KBM-7 (cell line): ENCODE results near the gene TTBK2.
"Not testable (repeated sequence)": the region's sequence is repeated elsewhere in the genome, so short reads cannot be mapped to it uniquely, and the experiment has no call there.

ENCODE experiments used
- DNase-seq: peaks from one replicate; pipeline ENCODE4 v3.0.0-alpha.2; 2015
- in situ Hi-C: fragments of 300-500 bp; cut with MboI; formaldehyde crosslinking; loops from 2 replicates; pipeline ENCODE4 v1.14.3; 2020; ENCODE audit warnings: low sequenced_read_pairs, low pct_unique_long_range_greater_than_20kb, mixed read lengths

The TTBK2 gene

DNA sequence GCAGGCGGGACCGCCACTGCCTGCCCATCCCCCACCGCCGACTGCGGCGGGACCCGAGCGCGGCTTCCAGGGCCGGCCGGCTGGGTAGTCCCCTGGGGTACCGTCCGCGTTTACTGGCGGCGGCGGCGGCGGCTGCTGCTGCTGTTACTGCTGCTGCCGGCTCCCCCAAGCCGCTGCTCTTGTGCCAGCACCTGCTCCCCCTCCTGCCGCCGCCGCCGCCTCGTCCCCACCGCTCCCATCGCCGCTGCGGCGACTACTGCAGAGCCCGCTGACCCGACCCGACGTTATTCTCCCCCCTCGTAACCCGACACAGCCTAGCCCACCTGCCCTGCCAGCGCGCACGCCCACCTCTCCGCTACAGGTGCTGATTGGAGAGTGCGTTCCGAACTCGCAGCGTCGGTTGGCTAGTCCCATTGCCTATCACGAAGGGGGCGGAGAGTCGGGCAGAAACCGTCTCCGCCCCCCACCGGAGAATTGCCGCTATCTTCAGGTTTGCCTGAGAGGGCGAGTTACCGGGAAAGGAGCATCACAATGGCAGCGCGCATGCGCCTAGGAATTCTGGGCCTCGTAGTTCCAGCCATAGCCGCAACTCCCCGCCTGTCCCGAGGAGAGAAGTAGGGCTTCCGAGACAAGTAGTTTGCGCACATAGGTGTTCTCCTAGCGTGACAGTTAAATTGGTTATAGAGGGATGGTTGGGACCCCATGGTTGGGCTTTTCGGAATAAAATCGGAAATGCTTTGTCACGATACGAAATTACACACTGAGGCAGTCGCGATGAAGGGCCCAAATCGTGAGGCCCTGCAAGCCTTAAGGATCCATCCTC, at the start of gene TTBK2:
Gene TTBK2, minus strand, starts transcription at position 260 of the 823 bp plus-strand sequence. CDS start 42,161 bp downstream, outside the sequence.
- peak; percentile 100 for DNase-seq
- in situ Hi-C loops, result loop anchor here (25.0 kb wide), 1 partner anchor 183 kb away; the partner anchor contains the start of gene CDAN1

DNA sequence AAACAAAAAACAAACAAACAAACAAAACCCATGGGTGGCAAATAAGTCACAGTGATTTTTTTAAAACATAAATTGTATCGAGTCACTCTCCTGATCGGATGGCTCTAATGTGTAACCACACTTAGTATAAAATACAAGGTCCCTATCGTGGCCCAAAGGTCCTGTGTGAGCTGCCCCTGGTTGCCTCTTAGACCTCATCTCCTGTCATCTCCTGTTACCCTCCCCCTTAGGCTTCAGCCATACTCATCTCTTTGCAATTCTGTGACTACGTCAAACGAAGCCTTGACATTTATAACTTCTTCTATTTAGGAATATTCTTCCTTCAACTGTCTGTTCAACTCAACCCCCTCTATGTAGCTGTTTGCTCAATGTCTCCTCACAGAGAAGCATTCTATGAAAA, 43.9 kb upstream of the TTBK2 start:
- in situ Hi-C loops, result no loop called here
- no peak for DNase-seq

DNA sequence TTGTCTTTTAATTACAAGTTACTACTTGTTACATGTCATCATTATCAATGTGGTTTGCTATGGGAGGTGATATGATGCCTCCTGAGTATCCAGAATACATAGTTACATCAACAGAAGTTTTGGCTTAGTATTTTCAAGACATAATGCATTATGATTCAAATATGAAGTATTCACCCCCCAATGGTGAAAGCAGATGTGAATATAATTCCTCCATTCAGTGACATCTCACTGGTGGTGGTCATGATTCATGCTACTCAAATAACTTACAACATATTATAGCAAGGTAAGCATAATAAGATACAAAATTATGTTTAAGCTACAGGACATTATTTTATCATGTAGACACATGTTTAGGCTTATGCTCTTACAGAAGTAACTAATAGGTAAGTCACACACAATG, 34.9 kb upstream of the TTBK2 start:
- in situ Hi-C loops, result no loop called here
- DNase-seq, result no peak

DNA sequence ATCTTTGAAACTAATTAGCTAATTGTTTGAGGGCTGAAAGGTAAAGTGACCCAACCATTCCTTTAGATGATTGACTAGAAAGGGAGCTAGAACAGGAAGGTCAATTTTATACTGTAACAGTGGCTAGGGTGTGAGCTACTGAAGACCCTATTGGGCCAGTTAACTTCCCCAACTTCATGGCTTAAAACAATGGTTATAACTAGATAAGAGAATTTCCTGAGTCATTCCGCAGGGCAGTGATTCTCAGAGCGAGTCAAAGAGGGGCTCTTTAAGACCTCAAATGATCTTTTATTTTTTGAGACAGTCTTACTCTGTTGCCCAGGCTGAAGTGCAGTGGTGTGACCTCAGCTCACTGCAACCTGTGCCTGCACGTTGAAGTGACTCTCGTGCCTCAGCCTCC, 33.7 kb upstream of the TTBK2 start:
- no peak for DNase-seq
- in situ Hi-C loops, result no loop called here

DNA sequence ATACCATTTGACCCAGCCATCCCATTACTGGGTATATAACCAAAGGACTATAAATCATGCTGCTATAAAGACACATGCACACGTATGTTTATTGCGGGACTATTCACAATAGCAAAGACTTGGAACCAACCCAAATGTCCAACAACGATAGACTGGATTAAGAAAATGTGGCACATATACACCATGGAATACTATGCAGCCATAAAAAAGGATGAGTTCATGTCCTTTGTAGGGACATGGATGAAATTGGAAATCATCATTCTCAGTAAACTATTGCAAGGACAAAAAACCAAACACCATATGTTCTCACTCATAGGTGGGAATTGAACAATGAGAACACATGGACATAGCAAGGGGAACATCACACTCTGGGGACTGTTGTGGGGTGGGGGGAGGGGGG, 28.3 kb upstream of the TTBK2 start:
- in situ Hi-C loops, result not testable (repeated sequence)

DNA sequence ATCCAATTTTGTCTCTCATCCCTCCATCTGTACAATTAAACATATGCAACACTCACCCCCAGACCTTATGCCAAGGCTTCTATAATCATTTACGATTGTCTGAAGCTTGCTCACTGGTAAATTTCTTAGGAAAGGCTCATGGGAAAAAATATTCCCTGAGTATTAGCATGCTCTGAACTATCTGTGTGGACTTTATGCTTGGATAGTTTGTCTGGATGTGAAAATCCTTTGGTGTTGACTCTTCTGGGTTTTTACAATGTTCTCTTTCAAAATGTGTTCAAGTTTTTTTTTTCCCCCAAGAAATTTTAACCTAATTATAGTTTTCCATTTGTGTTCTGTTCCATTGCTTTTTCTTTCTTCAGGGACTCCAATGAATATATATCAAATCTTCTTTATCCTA, 19.9 kb upstream of the TTBK2 start:
- no peak for DNase-seq
- in situ Hi-C loops, result no loop called here

More for the DNA sequence above, 28.3 kb upstream of the TTBK2 start:
- not testable (repeated sequence) for DNase-seq

DNA sequence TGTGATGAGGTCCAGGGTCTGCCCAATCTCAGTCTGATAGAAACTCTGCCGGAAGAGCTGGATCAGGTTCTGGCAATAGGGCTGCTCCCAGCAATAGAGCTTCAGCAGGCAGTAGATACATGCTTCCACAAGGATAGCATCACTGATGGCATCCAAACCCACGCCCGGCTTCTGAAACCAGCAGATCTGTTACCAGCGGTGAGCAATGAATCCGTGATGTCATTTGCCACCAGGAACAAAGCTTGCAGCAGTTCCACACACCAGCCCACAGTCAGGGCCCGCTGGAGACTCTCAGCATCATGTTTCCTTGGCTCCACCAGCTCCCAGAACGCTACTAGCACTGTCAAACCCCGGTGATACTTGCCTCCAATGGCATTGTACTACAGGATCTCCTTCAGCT, 19.3 kb upstream of the TTBK2 start:
- no peak for DNase-seq
- in situ Hi-C loops, result no loop called here

DNA sequence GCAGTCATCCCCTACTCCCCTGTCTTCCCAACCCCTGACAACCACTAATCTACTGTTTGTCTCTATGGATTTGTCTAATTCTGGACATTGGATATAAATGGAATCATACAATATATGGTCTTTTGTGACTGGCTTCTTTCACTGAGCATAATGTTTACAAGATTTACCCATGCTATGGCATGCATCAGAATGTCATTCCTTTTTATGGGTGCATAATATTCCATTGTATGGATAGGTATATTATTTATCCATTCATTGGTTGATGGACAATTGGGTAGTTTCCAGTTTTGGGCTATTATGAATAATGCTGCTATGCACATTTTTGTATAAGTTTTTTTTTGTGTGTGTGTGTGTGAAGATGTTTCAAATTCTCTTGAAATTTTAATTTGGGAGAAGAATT, 16.6 kb upstream of the TTBK2 start:
- in situ Hi-C loops, result no loop called here
- no peak for DNase-seq

DNA sequence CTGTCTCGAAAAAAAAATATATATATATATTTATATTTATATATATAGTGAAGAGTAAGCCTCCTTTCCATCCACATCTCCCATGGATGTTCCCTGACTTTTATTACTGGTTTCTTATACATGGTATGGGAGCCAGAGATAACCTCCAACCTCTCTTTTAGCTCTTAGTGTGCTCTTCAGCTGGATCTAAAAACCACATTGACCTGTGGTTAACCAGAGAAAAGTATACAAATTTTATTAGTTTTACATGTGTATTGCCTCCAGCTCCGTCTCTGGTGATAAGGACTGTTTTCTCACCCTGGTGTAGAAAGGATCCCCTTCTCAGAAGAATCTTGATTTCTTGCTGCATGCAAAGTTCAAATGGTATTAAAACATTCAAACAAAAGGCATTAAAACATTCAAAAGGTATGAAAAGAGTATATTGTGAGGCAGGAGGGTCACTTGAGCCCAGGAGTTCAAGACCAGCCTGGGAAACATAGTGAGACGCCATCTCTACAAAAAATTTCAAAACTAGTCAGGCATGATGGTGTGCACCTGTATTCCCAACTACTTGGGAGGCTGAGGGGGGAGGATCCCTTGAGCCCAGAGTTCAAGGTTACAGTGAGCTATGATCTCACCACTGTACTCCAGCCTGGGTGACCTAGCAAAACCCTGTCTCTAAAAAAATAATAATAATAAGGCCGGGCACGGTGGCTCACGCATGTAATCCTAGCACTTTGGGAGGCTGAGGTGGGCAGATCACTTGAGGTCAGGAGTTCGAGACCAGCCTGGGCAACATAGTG, 13.5 kb upstream of the TTBK2 start:
- in situ Hi-C loops, result no loop called here

DNA sequence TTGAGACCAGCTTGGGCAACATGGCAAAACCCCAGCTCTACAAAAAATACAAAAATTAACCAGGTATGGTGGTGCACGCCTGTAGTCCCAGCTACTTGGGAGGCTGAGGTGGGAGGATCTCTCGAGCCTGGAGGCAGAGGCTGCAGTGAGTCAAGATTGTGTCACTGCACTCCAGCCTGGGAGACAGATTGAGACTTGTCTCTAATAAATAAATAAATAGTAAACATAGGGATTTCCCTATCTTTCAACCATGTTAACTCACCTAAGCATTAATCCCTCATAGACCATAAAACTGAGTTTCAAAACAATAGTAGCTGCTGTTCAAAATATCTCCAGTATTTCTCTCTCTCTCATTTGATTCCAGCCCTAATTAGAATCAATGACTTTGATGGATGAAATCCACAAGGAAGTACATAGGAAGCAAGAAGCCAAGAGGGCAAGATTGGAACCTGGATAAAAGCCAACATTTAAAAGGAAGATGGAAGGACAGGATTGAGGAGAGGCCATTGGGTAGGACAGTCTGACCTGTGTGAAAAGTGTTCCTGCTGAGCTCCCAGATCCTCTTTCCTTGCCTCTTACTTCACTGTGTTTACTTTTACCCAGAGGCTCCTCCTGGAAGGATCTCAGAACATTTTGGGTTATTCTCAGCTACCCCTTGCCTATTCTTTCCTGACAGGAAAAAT, 12.4 kb upstream of the TTBK2 start:
- in situ Hi-C loops, result no loop called here
- DNase-seq, result no peak

More for the DNA sequence above, 13.5 kb upstream of the TTBK2 start:
- peak; percentile 27 for DNase-seq

DNA sequence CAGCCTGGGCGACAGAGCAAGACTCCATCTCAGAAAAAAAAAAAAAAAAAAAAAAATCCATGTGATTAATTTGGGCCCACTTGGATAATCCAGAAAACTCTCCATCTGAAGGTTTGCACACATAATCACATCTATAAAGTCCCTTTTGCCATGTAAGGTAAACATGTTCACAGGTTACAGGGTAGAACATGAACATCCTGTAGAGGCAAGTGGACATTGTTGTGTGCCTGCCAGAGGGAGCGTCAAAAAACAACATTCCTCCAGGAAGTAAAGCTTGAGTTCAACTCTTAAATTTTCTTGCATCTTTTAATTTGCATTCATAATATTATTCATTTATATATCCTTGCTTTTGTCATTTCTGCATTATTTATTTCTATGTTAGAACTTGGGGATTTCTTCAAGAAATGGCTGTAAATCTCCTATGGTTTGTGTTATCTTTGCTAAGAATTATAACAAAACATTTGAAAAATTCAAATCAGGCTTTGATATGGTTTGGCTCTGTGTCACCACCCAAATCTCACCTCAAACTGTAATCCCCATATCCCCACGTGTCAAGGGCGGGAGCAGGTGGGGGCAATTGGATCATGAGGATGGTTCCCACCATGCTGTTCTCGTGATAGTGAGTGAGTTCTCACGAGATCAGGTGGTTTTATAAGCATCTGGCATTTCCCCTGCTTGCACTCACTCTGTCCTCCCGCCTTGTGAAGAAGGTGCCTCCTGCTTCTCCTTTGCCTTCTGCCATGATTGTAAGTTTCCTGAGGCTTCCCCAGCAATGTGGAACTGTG, 11.3 kb upstream of the TTBK2 start:
- in situ Hi-C loops, result no loop called here
- no peak for DNase-seq

DNA sequence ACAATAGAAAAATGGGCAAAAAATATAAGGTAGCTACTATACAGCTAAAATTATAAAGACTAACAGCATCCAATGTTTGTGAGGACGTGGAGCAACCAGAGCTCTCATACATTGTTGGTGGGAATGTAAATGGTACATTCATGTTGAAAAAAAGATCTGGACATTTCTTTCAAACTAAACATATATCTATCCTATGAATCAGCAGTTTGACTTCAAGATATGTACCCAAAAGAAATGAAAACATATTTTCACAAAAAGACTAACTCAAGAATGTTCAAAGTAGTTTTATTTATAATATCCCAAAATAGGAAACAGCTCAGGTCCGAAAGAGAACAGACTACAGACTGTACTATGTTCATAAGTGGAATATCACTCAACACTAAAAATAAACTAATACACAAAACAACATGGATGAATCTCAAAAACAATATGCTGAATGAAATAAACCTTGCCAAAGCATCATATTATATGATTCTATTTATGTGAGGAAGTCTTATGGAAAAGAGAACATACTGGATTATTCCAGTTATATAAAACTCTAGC, 8.8 kb upstream of the TTBK2 start:
- no peak for DNase-seq
- in situ Hi-C loops, result no loop called here

DNA sequence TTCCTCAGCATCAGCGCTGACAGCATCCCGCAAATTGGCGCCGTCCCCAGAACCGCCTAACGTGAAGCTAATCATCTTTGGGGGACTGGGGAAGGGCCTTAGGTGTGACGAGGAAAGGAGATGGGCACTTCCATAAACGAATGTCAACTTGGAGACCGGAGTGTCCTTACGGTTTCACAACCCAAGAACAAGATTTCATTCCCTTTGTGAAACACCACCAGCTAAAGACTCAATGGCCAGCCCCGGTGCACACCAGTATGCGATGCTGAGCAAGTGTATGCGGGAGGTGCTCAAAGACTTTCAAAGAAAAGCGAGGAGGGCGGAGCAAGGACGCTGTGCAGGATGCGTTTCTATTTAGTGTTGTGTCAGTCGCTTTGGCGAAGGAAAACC, 759 bp upstream of the TTBK2 start:
- in situ Hi-C loops, result loop anchor here (25.0 kb wide), 1 partner anchor 184 kb away; the partner anchor contains the start of gene CDAN1
- no peak for DNase-seq

DNA sequence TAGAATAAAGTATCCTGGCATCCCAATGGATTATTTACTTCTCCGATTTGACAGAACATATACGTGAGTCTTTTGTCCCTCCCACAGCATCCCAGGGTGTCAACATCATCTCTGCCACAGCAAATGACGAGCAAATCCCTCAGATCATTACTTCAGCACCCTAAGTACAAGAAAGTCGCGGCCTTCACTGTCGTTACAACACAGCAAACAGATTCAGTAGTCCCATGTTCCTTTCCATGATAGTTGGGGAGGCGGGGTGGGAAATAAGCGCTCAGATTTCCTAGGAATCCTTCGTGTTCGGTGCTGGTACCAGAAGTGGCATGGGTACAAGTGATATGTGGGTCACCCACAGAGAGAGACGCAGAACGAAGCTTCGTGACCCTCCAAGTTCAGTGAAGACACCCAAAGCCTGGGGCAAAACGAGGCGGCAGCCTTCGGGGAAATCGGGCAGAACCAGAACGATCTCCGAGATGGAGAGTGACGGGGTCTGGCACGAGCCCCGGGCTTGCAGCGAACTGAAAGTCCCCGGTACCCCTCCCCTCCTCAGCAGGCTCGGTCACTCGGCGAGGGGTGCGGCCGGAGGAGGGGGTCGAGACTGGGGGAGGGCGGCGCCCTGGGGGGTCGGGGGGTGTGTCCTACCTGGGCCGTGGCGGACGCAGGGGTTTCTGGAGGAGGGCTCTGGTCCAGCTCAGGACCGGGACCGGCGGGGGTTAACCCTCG, 619 bp downstream of the TTBK2 start:
- peak; percentile 53 for DNase-seq

DNA sequence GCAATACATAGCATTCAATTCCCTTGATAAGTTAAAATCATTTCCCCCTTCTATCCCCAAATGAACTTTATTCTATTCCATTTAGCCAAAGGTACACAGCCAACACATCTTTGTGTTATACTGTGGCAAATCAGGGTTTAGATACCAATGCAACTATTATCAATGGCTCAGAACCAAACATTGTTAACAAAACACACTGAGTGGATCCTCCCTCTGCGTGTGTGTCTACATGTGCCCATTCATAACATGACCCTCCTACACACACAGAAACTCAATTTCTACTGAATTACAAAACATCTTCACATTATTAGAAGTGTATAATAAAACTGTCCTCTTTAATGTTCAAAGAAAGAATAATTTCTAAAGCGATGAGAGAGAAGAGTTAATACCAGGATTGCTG, 1.3 kb downstream of the TTBK2 start:
- in situ Hi-C loops, result loop anchor here (25.0 kb wide), 1 partner anchor 182 kb away; the partner anchor contains the start of gene CDAN1
- peak; percentile 16 for DNase-seq

More for the DNA sequence above, 619 bp downstream of the TTBK2 start:
- in situ Hi-C loops, result loop anchor here (25.0 kb wide), 1 partner anchor 183 kb away; the partner anchor contains the start of gene CDAN1

DNA sequence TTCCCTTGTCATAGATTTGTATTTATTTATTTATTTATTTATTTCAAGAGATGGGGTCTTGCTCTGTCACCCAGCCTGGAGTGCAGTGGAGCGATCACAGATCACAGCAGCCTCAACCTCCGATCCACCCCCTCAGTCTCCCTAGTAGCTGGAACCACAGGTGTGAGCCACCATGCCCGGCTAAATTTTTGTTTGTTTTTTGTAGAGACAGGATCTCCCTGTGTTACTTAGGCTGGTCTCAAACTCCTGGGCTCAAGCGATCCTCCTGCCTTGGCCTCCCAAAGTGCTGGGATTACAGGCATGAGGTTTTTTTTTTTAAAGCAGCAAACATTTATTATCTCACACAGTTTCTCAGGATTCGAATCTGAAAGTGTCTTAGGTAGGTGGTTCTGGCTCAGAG, 2.5 kb downstream of the TTBK2 start:
- no peak for DNase-seq
- in situ Hi-C loops, result loop anchor here (25.0 kb wide), 1 partner anchor 181 kb away; the partner anchor contains the start of gene CDAN1

DNA sequence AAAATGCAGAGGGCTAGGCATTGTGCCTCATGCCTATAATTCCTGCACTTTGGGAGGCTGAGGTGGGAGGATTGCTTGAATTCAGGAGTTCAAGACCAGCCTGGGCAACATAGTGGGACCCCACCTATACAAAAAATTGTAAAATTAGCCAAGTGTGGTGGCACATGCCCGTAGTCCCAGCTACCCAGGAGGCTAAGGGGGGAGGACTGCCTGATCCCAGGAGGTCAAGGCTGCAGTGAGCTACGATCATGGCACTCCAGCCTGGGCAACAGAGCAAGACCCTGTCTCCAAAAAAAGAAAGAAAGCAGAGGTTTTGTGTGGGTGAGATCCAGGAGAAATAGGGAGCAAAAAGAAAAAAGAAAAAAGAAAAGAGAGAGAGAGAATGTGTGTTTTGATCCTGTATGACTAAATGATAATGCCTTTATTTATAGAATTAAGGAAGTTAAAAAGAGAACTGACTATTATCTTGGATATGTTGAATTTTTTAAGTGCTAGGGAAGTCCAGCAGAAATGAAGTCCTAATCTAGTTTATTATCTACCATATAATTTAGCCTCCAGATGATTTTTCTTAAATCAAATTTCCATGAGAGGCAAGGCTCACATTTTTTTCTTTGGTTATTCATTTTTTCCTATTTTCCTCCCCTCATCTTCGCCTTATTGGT, 4.8 kb downstream of the TTBK2 start:
- DNase-seq, result no peak
- in situ Hi-C loops, result loop anchor here (25.0 kb wide), 1 partner anchor 178 kb away; the partner anchor contains the start of gene CDAN1
